ENCODE results near the gene GCLC.

- TF ChIP-seq CTCF (IDR thresholded peaks at IDR 0.05; ENCODE audit: poor library complexity, severe bottlenecking) (no peak), RAD21 (conservative IDR thresholded peaks at IDR 0.05) (no peak), POLR2AphosphoS5 (IDR thresholded peaks at IDR 0.05) (no peak), EZH2 (IDR thresholded peaks at IDR 0.05; ENCODE audit: borderline replicate concordance, insufficient read depth, low read length, poor library complexity, severe bottlenecking) (no peak), SMC3 (conservative IDR thresholded peaks at IDR 0.05; ENCODE audit: poor library complexity) (no peak), MXI1 (conservative IDR thresholded peaks at IDR 0.05; ENCODE audit: poor library complexity, severe bottlenecking) (no peak)
These were observed 5.3 kb downstream of the GCLC start for GRCh38 chr6:53539561-53539960.

Data from neural cell (in vitro differentiated cells).